ENCODE data around the gene LRCH4. TPM values are rescaled to one million over a fixed set of nuclear protein-coding genes. Genes with fewer than 3 reads are reported as not detected.

Gene LRCH4
- 18.6 and 21.3 TPM in 2 replicates for total RNA-seq

GRCh38 chr7:100585511-100586265, at the start of gene LRCH4:
Gene LRCH4, minus strand, starts transcription at chr7:100586129. Its CDS starts 29 bp downstream, at chr7:100586100.

GRCh38 chr7:100611983-100612729, 26.2 kb upstream of the LRCH4 start, which contains the start of gene MOSPD3:
Gene MOSPD3, plus strand, starts transcription at chr7:100612540. Its CDS starts 252 bp downstream, at chr7:100612792.

GRCh38 chr7:100586266-100587025, 517 bp upstream of the LRCH4 start, which contains the start of gene FBXO24:
Gene FBXO24, plus strand, starts transcription at chr7:100586328. Its CDS starts 298 bp downstream, at chr7:100586626.

GRCh38 chr7:100573691-100574361, 12.1 kb downstream of the LRCH4 start, which contains the start of gene SAP25:
Gene SAP25, minus strand, starts transcription at chr7:100573900. Its CDS starts 158 bp downstream, at chr7:100573742.

GRCh38 chr7:100538654-100539435, 47.1 kb downstream of the LRCH4 start, which contains the start of gene AGFG2:
Gene AGFG2, plus strand, starts transcription at chr7:100539203. Its CDS starts 144 bp downstream, at chr7:100539347.

Small RNAs within 50 kb of the gene (small RNA-seq; reads per million reads assigned to genes)
- not detected for gene RN7SL416P
- gene SAP25 = not detected

Other genes starting within 250 kb of the LRCH4 start
- gene PILRB, start 228.0 kb downstream of the LRCH4 start, total RNA-seq = 12.4 and 14.9 TPM in 2 replicates
- 0.22 and 0.40 TPM in 2 replicates for gene PILRA, start 212.6 kb downstream of the LRCH4 start, total RNA-seq
- 0.53 and 0.79 TPM in 2 replicates for gene ZCWPW1, start 157.4 kb downstream of the LRCH4 start, total RNA-seq
- gene MEPCE, start 156.3 kb downstream of the LRCH4 start, total RNA-seq = 33.0 and 44.9 TPM in 2 replicates
- 13.9 and 14.5 TPM in 2 replicates for gene PPP1R35, start 149.6 kb downstream of the LRCH4 start, total RNA-seq
- 1.7 and 1.9 TPM in 2 replicates for gene SPACDR, start 121.9 kb downstream of the LRCH4 start, total RNA-seq
- gene TSC22D4, start 106.9 kb downstream of the LRCH4 start, total RNA-seq = 45.9 and 54.2 TPM in 2 replicates
- 2.7 and 4.1 TPM in 2 replicates for gene NYAP1, start 102.2 kb downstream of the LRCH4 start, total RNA-seq
- 33.0 and 36.8 TPM in 2 replicates for gene AGFG2, start 46.9 kb downstream of the LRCH4 start, total RNA-seq
- gene SAP25, start 12.2 kb downstream of the LRCH4 start, total RNA-seq = 0.53 TPM in 1 of 2 replicates, not detected in the other
- 0.14 and 0.27 TPM in 2 replicates for gene FBXO24, start 199 bp upstream of the LRCH4 start, total RNA-seq
- 1.2 and 1.3 TPM in 2 replicates for gene PCOLCE, start 16.2 kb upstream of the LRCH4 start, total RNA-seq
- 6.6 and 6.7 TPM in 2 replicates for gene MOSPD3, start 26.4 kb upstream of the LRCH4 start, total RNA-seq
- gene TFR2, start 55.4 kb upstream of the LRCH4 start, total RNA-seq = 0.27 and 0.43 TPM in 2 replicates
- not detected in 2 replicates for gene ACTL6B, start 70.3 kb upstream of the LRCH4 start, total RNA-seq
- gene GNB2, start 87.6 kb upstream of the LRCH4 start, total RNA-seq = 79.8 and 94.3 TPM in 2 replicates
- gene GIGYF1, start 108.1 kb upstream of the LRCH4 start, total RNA-seq = 20.1 and 23.1 TPM in 2 replicates
- 36.7 and 44.8 TPM in 2 replicates for gene POP7, start 120.0 kb upstream of the LRCH4 start, total RNA-seq
- gene EPO, start 134.3 kb upstream of the LRCH4 start, total RNA-seq = not detected in 2 replicates
- not detected in 2 replicates for gene ZAN, start 147.5 kb upstream of the LRCH4 start, total RNA-seq
- 148 and 172 TPM in 2 replicates for gene EPHB4, start 241.4 kb upstream of the LRCH4 start, total RNA-seq